KOPT-K1 (cell line): ENCODE measurements around the gene PHOX2A.

ENCODE experiments used
- H3K27ac ChIP-seq: fragments of 200-600 bp; sonication (generic); 2 replicates; pipeline ENCODE4 v1.5.1; 2016; ENCODE audit warnings: antibody characterized with exemption, mild to moderate bottlenecking, low read depth, low read length; ENCODE audit not compliant: poor library complexity, severe bottlenecking
- H3K36me3 ChIP-seq: fragments of 200-600 bp; sonication (generic); 2 replicates; pipeline ENCODE4 v1.5.1; 2017; ENCODE audit warnings: antibody characterized with exemption, mild to moderate bottlenecking, low read length, moderate library complexity; ENCODE audit not compliant: insufficient read depth
- H3K9me3 ChIP-seq: fragments of 200-600 bp; sonication (generic); 2 replicates; pipeline ENCODE4 v1.5.1; 2017; ENCODE audit warnings: antibody characterized with exemption, low read length, mild to moderate bottlenecking; ENCODE audit not compliant: insufficient read depth, poor library complexity, severe bottlenecking

The PHOX2A gene

GRCh38 chr11:72240461-72241290 is 3.3 kb downstream of the PHOX2A start:
- H3K27ac ChIP-seq, result no peak overlapping the region
- H3K36me3 ChIP-seq, result peaks cover 30% of the 10 kb centered on the region

DNA sequence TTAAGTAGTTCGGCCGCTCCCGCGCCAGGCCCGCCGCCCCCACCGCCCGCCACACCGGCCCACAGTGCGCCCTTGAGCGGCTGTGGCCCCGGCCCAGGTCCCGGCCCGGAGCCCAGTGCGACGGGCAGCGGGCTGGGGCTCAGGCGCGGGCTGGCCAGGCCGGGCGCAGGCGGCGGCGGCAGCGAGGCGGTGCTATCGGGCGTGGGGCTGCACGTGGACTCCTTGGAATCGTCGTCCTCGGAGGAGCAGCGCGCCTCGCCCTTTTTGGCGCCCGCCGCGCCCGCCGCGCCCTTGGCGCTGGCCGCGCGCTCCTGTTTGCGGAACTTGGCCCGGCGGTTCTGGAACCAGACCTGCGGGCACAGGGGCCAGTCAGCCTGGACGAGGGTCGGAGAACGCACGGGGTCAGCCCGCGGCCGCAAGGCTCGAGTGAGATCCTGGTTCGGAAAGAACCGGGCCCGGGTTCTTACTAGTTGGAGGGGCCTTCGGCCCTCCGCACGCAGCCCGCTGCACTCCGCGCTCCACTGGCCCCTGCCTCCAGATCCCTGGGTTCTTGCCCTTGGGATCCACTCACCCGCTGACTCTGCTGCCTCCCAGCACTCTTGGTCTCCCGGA is 4.0 kb downstream of the PHOX2A start:
- Histone ChIP-seq H3K9me3 (peaks cover 12% of the 10 kb centered on the region), H3K36me3 (peaks cover 37% of the 10 kb centered on the region), H3K27ac (no peak overlapping the region)

More at GRCh38 chr11:72240461-72241290, 3.3 kb downstream of the PHOX2A start:
- peaks cover 12% of the 10 kb centered on the region for H3K9me3 ChIP-seq

GRCh38 chr11:72239313-72239848 is 4.6 kb downstream of the PHOX2A start:
- Histone ChIP-seq H3K27ac (no peak overlapping the region), H3K9me3 (peaks cover 12% of the 10 kb centered on the region), H3K36me3 (peaks cover 43% of the 10 kb centered on the region)

DNA sequence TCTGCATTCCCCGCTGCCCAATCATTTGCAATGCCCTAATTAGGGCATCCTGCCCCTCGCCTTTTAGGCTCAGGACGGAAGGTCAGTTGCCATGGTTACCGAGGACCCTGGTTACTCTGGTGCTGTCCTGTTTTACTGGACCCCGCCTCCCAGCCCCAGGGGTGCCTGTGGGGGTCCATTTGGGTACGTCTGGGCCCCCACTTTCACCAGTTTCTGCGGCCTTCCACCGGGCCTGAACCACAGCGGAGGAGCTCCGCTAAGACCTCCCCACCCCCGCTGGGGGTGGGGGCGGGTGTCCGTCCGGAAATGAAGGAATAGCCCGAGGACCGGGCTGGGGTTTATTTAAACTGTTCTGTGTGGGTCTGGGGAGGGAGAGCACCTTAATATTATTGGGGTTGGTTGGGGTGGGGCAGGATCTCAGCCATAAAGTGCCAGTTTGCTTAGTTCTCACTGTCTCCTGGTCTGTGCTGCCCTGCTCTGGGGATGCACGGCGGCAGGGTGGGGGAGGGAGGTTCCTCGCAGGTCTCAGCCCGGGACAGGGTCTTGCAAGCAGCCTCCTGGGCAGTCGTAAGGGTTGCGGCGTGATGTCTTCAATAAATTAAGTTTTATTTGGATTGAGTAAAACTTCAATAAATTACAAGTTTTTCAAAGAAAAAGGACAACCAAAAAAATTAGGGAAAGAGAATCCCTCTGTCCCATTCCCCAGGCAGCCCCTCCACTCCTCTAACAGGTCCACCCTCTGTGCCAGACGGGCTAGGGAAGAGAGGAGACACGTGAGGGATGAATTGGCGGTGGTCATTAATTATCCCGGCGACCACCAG is 5.3 kb downstream of the PHOX2A start:
- peaks cover 50% of the 10 kb centered on the region for H3K36me3 ChIP-seq
- no peak overlapping the region for H3K27ac ChIP-seq
- peaks cover 10% of the 10 kb centered on the region for H3K9me3 ChIP-seq

GRCh38 chr11:72238040-72238450 is 5.9 kb downstream of the PHOX2A start:
- Histone ChIP-seq H3K27ac (no peak overlapping the region), H3K36me3 (peaks cover 56% of the 10 kb centered on the region), H3K9me3 (peaks cover 4% of the 10 kb centered on the region)

GRCh38 chr11:72237112-72237931 is 6.7 kb downstream of the PHOX2A start:
- Histone ChIP-seq H3K9me3 (no peaks in the 10 kb centered on the region), H3K27ac (no peak overlapping the region), H3K36me3 (peaks cover 64% of the 10 kb centered on the region)

- peaks cover 70% of the 10 kb centered on the region for H3K36me3 ChIP-seq
Observed at GRCh38 chr11:72236774-72237111, 7.2 kb downstream of the PHOX2A start.

DNA sequence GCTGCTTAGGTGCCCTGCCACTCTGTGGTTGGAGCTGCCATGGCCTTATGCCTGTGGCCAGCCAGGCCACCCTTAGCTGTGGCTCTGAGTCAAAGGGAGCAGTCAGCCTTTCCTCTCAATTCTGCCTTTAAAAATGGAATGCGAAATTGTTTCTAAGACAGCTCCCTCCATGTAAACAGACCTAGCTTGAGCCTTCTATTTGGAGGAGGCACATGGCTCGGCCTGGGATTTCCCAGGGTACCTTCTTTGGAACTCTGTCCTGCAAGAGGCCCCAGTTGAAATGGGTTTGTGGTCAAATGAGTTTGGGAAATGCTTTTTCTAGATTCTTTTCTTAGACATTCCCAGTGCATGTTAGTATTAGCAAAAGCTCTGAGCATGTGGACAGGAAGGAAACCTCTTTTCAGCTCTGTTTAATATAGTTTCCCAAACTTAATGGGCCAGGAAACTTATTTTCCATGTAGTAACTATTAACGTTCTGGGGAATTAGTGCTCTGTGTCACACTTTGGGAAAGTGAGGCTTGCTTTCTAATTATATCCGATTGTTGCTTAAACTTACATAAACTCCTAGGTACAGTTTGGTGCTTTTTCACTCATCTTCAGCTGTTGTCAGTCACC is 7.8 kb downstream of the PHOX2A start:
- peaks cover 75% of the 10 kb centered on the region for H3K36me3 ChIP-seq
- H3K27ac ChIP-seq, result no peak overlapping the region
- H3K9me3 ChIP-seq, result no peaks in the 10 kb centered on the region

More at GRCh38 chr11:72236774-72237111, 7.2 kb downstream of the PHOX2A start:
- H3K9me3 ChIP-seq, result no peaks in the 10 kb centered on the region
- no peak overlapping the region for H3K27ac ChIP-seq

- no peak overlapping the region for H3K27ac ChIP-seq
- H3K36me3 ChIP-seq, result peaks cover 82% of the 10 kb centered on the region
Observed at GRCh38 chr11:72235351-72236057, 8.5 kb downstream of the PHOX2A start.

GRCh38 chr11:72234920-72235319 is 9.1 kb downstream of the PHOX2A start:
- H3K27ac ChIP-seq, result no peak overlapping the region
- H3K9me3 ChIP-seq, result no peaks in the 10 kb centered on the region
- H3K36me3 ChIP-seq, result peaks cover 88% of the 10 kb centered on the region

More at GRCh38 chr11:72235351-72236057, 8.5 kb downstream of the PHOX2A start:
- H3K9me3 ChIP-seq, result no peaks in the 10 kb centered on the region

DNA sequence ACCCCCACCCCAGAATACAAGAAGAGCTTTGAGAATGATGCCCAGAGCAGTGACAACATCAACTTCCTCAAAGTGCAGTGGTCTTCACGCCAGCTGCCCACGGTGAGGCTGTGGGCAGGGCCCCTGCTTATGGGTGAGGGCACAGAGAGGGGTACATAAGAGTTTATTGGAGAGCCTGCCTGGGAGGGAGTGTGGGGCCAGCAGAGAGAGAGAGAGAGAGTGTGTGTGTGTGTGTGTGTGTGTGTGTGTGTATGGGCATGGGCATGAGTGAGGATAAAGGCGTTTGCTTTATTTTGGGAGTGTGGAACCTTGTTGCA is 9.5 kb downstream of the PHOX2A start:
- Histone ChIP-seq H3K9me3 (no peaks in the 10 kb centered on the region), H3K36me3 (peaks cover 92% of the 10 kb centered on the region), H3K27ac (no peak overlapping the region)

- Histone ChIP-seq H3K36me3 (peaks cover 98% of the 10 kb centered on the region), H3K9me3 (no peaks in the 10 kb centered on the region), H3K27ac (no peak overlapping the region)
Observed at GRCh38 chr11:72233773-72234513, 10.0 kb downstream of the PHOX2A start.
